Measurements from ENCODE around the gene DEFB125.
"Not testable (repeated sequence)": the region's sequence is repeated elsewhere in the genome, so short reads cannot be mapped to it uniquely, and the experiment has no call there.

DEFB125 gene, protein sequence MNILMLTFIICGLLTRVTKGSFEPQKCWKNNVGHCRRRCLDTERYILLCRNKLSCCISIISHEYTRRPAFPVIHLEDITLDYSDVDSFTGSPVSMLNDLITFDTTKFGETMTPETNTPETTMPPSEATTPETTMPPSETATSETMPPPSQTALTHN

GRCh38 chr20:87401-87800 lies at the start of gene DEFB125:
Gene DEFB125 (plus strand): TSS chr20:87672. CDS start chr20:87710, 38 bp downstream.
- DNase-seq = no peak

GRCh38 chr20:60035-60918 lies 27.2 kb upstream of the DEFB125 start:
- no peak for DNase-seq

DNA sequence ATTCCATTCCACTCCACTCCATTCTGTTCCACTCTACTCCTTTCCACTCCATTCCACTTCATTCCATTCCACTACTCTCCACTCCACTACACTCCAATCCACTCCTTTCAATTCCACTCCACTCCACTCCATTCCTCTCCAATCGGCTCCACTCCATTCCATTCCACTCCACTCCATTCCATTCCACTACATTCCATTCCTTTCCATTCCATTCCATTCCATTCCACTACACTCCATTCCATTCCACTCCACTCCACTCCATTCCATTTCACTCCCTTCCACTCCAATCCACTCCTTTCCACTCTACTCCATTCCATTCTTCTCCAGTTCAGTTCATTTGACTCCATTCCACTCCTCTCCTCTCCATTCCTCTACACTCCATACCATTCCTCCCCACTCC lies 26.2 kb upstream of the DEFB125 start:
- no peak for DNase-seq

GRCh38 chr20:61757-62156 lies 25.7 kb upstream of the DEFB125 start:
- no peak for DNase-seq

GRCh38 chr20:62487-62886 lies 25.0 kb upstream of the DEFB125 start:
- no peak for DNase-seq

- no peak for DNase-seq
These were observed 23.4 kb upstream of the DEFB125 start for GRCh38 chr20:64026-64603.

GRCh38 chr20:64766-65322 lies 22.6 kb upstream of the DEFB125 start:
- DNase-seq = no peak

- DNase-seq = no peak
These were observed 10.2 kb upstream of the DEFB125 start for GRCh38 chr20:77231-77630.

GRCh38 chr20:78338-78737 lies 9.1 kb upstream of the DEFB125 start:
- no peak for DNase-seq

- no peak for DNase-seq
These were observed 7.9 kb upstream of the DEFB125 start for GRCh38 chr20:79565-79964.

GRCh38 chr20:90651-91050 lies 3.2 kb downstream of the DEFB125 start:
- DNase-seq = no peak

DNA sequence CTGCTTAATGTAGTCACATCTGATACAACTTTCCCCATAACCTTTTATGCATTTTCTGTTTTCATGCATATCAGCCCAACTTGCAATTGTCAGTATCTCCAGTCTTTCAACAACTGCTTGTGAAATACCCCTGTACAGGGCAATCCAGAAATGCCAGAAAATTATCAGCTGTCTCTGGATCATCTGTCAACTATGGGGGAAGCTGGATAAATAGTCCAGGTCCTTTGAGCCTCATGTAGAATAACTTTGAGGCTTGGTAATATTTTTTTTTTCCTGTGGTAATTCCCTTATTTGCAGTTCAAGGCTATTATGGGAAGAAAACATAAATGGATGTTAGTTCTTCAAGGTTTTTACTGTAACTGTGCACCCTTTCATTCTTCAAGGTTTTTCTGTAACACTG lies 6.2 kb downstream of the DEFB125 start:
- DNase-seq = no peak

DNA sequence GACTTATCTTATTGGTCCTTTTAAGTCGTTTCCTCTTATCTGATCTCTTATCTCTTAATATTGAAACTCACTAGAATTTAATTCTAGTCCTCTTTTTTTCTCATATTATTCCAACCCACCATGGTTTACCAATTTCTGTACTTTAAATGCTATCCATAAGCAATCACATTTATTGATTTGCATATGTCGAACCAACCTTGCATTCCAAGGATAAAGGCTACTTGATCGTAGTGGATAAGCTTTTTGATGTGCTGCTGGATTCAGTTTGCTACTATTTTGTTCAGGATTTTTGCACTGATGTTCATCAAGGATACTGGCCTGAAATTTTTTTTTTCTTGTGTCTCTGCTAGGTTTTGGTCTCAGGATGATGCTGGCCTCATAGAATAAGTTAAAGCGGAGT lies 7.7 kb downstream of the DEFB125 start:
- no peak for DNase-seq

GRCh38 chr20:97691-98090 lies 10.2 kb downstream of the DEFB125 start:
- not testable (repeated sequence) for DNase-seq

DNA sequence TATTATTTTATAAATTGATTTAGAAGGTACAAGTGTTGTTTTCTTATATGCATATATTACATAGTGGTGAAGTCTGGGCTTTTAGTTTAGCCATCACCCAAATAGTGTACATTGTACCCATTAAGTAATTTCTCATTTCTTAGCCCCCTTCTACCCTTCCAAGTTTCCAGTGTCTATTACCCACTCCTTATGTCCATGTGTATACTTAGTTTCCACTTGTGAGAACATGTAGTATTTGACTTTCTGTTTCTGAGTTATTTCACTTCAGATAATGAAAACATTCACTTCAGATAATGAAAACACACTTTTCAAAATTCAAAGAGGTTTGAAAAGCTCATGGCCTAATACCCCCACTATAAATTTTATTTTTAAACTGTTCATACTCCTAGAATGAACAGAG lies 14.5 kb downstream of the DEFB125 start:
- no peak for DNase-seq

- DNase-seq = no peak
These were observed 16.0 kb downstream of the DEFB125 start for GRCh38 chr20:103456-103855.

- no peak for DNase-seq
These were observed 24.9 kb downstream of the DEFB125 start for GRCh38 chr20:112396-112795.

GRCh38 chr20:117518-117917 lies 30.0 kb downstream of the DEFB125 start:
- DNase-seq = no peak

- DNase-seq = not testable (repeated sequence)
These were observed 42.4 kb downstream of the DEFB125 start for GRCh38 chr20:129786-130323.

DNA sequence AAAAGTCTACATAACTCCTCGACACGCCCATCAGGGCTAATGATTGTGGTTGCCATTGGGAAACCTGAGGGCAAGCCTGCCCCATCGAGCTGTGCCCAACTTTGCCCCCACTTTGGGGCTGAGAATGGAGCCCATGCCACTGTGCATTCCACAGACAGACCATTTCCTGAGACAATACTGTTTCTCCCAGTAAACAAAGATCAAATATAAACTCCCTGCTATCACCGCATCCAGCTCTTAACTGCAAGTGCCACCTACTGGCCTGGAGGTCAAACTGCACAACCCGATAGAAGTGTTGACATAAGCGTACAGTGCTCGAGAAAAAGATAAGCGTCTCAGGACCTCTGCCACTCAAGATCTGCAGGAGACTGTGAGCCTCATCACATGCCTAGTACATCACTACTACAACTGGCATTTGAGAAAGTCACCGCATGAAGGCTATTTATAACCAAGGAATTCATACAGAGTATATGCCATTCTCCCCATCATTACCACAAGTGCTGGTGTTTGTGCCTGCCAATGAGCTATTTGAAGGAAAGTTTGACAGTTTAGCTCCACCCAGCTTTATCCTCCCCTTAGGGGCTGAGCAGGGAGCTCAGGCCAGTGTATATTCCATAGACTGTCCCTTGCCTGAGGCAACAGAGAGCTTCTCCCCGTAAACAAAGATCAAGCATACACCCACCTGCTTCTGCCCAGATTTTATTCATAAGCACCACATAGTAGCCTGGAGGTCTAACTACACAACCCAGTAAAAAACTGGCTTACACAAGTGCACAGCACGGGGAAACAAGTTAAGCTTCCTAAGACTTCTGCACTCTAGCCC lies 50.4 kb downstream of the DEFB125 start:
- peak; percentile 17 for DNase-seq

DNA sequence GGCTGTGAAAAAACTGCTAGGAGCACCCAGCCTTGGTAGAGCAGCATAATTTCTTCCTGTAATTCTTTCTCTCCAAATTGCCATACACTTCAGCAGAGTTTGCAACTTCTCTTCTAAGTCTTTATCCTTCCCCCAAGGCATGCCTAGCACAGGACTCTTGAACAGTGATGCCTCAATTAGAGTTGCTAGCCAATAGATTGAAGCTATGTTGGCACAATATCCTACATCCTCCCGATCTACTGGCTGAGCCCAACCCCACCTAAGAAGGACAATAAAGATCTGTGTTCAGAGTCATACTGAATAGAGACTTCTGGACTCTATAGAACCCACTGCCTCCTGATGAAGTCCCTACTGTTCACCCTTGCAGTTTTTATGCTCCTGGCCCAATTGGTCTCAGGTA lies 54.8 kb downstream of the DEFB125 start, which contains the start of gene DEFB126:
Gene DEFB126 (plus strand): TSS at position 301 of the 400 bp plus-strand sequence. CDS start 39 bp downstream, at position 340.
- DNase-seq = no peak

DNA sequence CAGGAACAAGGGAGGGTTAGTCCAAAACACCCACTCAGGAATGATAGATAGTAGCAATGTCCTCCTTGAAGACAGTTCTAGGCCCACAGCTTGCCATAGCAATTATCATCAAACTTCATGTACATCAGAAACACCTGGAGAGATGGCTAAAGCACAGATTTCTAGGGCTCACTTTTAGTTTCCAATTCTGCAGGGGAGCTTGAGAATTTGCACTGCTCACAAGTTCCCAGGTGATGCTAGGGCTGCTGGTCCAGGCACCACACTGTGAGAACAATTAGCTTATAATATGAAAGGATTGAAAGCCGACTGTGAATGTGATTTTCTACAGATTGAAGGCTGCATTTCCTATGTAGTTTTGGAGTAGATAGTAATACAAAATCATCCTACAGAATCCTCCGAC lies 58.4 kb downstream of the DEFB125 start:
- no peak for DNase-seq
